HepG2 (cell line): ENCODE data around the gene VAV2. TPM values are rescaled to one million over a fixed set of nuclear protein-coding genes. Genes with fewer than 3 reads are reported as not detected.

Experiments used
- ATAC-seq: fragments of 200-7000 bp; cut with Tn5 transposase; 3 replicates; pipeline ENCODE4 v1.9.1; 2020; ENCODE audit warnings: mild to moderate bottlenecking, moderate library complexity
- BruUV-seq: library from RNA; stranded (reverse); fragments of 400-500 nt; replicated peaks from 2 replicates; lab custom pipeline; 2021; lab: Mats Ljungman, UMichigan
- CTCF ChIA-PET: fragments of 300-600 bp; formaldehyde crosslinking; extraction: SDS; loops from one replicate; lab custom pipeline; 2021; ENCODE audit warnings: low total read pairs, inconsistent platforms, low intra/inter-chr PET ratio; lab: Yijun Ruan, JAX
- POLR2A ChIA-PET: fragments of 350-600 bp; sonication (Branson Sonifier 250); formaldehyde crosslinking; loops from one replicate; lab custom pipeline; 2020; ENCODE audit warnings: antibody characterized with exemption, inconsistent platforms; lab: Yijun Ruan, JAX
- DNase-seq: peaks from one replicate; pipeline ENCODE4 v3.0.0-alpha.2; 2015; ENCODE audit warnings: low spot score
- FAIRE-seq: peaks from 3 replicates; lab custom pipeline; 2011; peaks lifted over from hg19 to GRCh38; lab: Jason Lieb, UNC
- H2AFZ ChIP-seq: one replicate; pipeline ENCODE4 v1.6.1; 2011; ENCODE audit warnings: low read length, inconsistent platforms
- H3K27ac ChIP-seq: fragments of 300-600 bp; 3 replicates; pipeline ENCODE4 v1.8.0; 2011; ENCODE audit warnings: mixed run types, mild to moderate bottlenecking, mixed read lengths, low read length, inconsistent platforms; ENCODE audit not compliant: insufficient read depth; ENCODE audit errors: extremely low read length
- H3K27me3 ChIP-seq, 2 experiments: fragments of 200-600 bp in 1 of 2; 2 replicates in 1 of 2; 3 replicates in 1 of 2; pipeline versions ENCODE4 v1.6.0 to v1.8.0; 2011; ENCODE audit warnings: low read length in 2 of 2, mild to moderate bottlenecking in 2 of 2, moderate library complexity in 2 of 2, inconsistent platforms in 1 of 2; ENCODE audit not compliant: insufficient read depth in 2 of 2, control insufficient read depth in 1 of 2
- H3K36me3 ChIP-seq, 2 experiments: fragments of 200-600 bp in 1 of 2; replicated peaks in 1 of 2; 2 replicates in 1 of 2; 3 replicates in 1 of 2; pipeline versions ENCODE4 v1.5.1 to v1.8.0; 2011; ENCODE audit warnings: low read length in 2 of 2, inconsistent platforms in 1 of 2; ENCODE audit not compliant: insufficient read depth in 2 of 2, control insufficient read depth in 1 of 2
- H3K4me1 ChIP-seq: 2 replicates; pipeline ENCODE4 v1.5.1; 2012; ENCODE audit warnings: low read length, inconsistent platforms; ENCODE audit not compliant: insufficient read depth
- H3K4me2 ChIP-seq: 2 replicates; pipeline ENCODE4 v1.6.0; 2011; ENCODE audit warnings: low read depth, low read length, inconsistent platforms
- H3K4me3 ChIP-seq, 3 experiments: fragments of 200-600 bp in 1 of 3; sonication (generic), shearing (Covaris generic) in 1 of 3; replicated peaks in 1 of 3; 2 replicates each; pipeline ENCODE4 v1.5.1; 2011 to 2016; ENCODE audit warnings: low read length in 3 of 3, inconsistent platforms in 2 of 3, low read depth in 2 of 3, mild to moderate bottlenecking in 2 of 3, control low read depth in 1 of 3, mixed read lengths in 1 of 3; ENCODE audit not compliant: insufficient read depth in 1 of 3
- H3K79me2 ChIP-seq: one replicate; pipeline ENCODE4 v1.6.1; 2011; ENCODE audit warnings: low read length, inconsistent platforms; ENCODE audit not compliant: insufficient read depth
- H3K9ac ChIP-seq: 2 replicates; pipeline ENCODE4 v1.6.0; 2011; ENCODE audit warnings: mild to moderate bottlenecking, low read depth, low read length, inconsistent platforms; ENCODE audit not compliant: insufficient read depth
- H3K9me3 ChIP-seq: 2 replicates; pipeline ENCODE4 v1.5.1; 2012; ENCODE audit warnings: mild to moderate bottlenecking, low read length
- H4K20me1 ChIP-seq: 2 replicates; pipeline ENCODE4 v1.6.0; 2011; ENCODE audit warnings: inconsistent platforms, mild to moderate bottlenecking, low read length, moderate library complexity; ENCODE audit not compliant: insufficient read depth
- DR1 ChIP-seq: sonication (generic); formaldehyde crosslinking; IDR thresholded peaks from 2 replicates; pipeline ENCODE4 v1.8.0; 2021; ENCODE audit warnings: mild to moderate bottlenecking, missing genetic modification reagents, inconsistent platforms
- FOXA3 ChIP-seq: IDR thresholded peaks from 2 replicates; pipeline ENCODE4 v1.6.1; 2016; ENCODE audit warnings: missing genetic modification reagents, missing compliant biosample characterization
- KDM1A ChIP-seq: IDR thresholded peaks from 2 replicates; pipeline ENCODE4 v1.6.1; 2016; ENCODE audit warnings: missing compliant biosample characterization
- NAIF1 ChIP-seq: sonication (generic); formaldehyde crosslinking; IDR thresholded peaks from 2 replicates; pipeline ENCODE4 v1.5.0; 2020; ENCODE audit warnings: mild to moderate bottlenecking, missing genetic modification reagents, borderline replicate concordance
- ZNF468 ChIP-seq: sonication (generic); formaldehyde crosslinking; IDR thresholded peaks from 2 replicates; pipeline ENCODE4 v1.8.0; 2022; ENCODE audit warnings: mild to moderate bottlenecking, moderate library complexity, missing genetic modification reagents
- ZNF616 ChIP-seq: sonication (generic); formaldehyde crosslinking; IDR thresholded peaks from 2 replicates; pipeline ENCODE4 v1.5.0; 2020; ENCODE audit warnings: low read depth, mild to moderate bottlenecking, missing genetic modification reagents
- ZNF619 ChIP-seq: sonication (generic); formaldehyde crosslinking; IDR thresholded peaks from 2 replicates; pipeline ENCODE4 v1.4.0; 2020; ENCODE audit warnings: mild to moderate bottlenecking, missing genetic modification reagents
- ZNF746 ChIP-seq: sonication (generic); formaldehyde crosslinking; IDR thresholded peaks from 2 replicates; pipeline ENCODE4 v1.8.0; 2022; ENCODE audit warnings: mild to moderate bottlenecking, missing genetic modification reagents
- whole genome bisulfite sequencing: methylation state at CpG from one replicate; pipeline ENCODE4 v1.1.6; 2017; ENCODE audit warnings: low lambda C conversion rate; 5-methylcytosine and 5-hydroxymethylcytosine counted together
- in situ Hi-C: cut with HindIII; loops from 2 replicates; pipeline ENCODE4 v1.10.0; 2017; ENCODE audit warnings: low pct_unique_long_range_greater_than_20kb; ENCODE audit not compliant: extremely low pct_ligation_motif_present
- intact Hi-C: fragments of 100-400 bp; cut with micrococcal nuclease; formaldehyde crosslinking; loops from one replicate; pipeline ENCODE4 v1.10.0; 2022; ENCODE audit not compliant: unreplicated experiment
- polyA plus RNA-seq, 8 experiments: library from polyadenylated mRNA; depleted of rRNA in 3 of 8; stranded (reverse) in 7 of 8; unstranded in 1 of 8; fragments of >200 nt; fragmentation: Illumina TruSeq in 4 of 8; extraction: Trizol in 4 of 8; gene quantifications; 2 replicates each; pipeline versions ENCODE4 v1.2.1 to v1.2.3, GENCODE V29; 2011 to 2016; ENCODE audit warnings: low read depth in 4 of 8, missing spikeins in 1 of 8, mixed read lengths in 1 of 8; ENCODE audit not compliant: insufficient read depth in 1 of 8
- total RNA-seq, 5 experiments: library from RNA; depleted of rRNA; stranded (reverse); fragments of >200 nt; fragmentation: Illumina TruSeq; extraction: Trizol; gene quantifications; 2 replicates each; pipeline ENCODE4 v1.2.3, GENCODE V29; 2016; ENCODE audit warnings: low read depth in 1 of 5
- TF ChIP-seq, protein P1 (sequence below): sonication (generic); formaldehyde crosslinking; IDR thresholded peaks from 2 replicates; pipeline ENCODE4 v1.5.0; 2020; ENCODE audit warnings: missing genetic modification reagents, mild to moderate bottlenecking, borderline replicate concordance
- TF ChIP-seq, protein P2 (sequence below): sonication (generic); formaldehyde crosslinking; IDR thresholded peaks from 2 replicates; pipeline ENCODE4 v1.5.0; 2020; ENCODE audit warnings: missing genetic modification reagents
- TF ChIP-seq, protein P3 (sequence below): fragments of 450-650 bp; IDR thresholded peaks from 2 replicates; pipeline ENCODE4 v1.6.1; 2017; ENCODE audit warnings: mild to moderate bottlenecking
- TF ChIP-seq, protein P4 (sequence below): sonication (generic); formaldehyde crosslinking; IDR thresholded peaks from 2 replicates; pipeline ENCODE4 v1.9.0; 2021; ENCODE audit warnings: missing genetic modification reagents, mild to moderate bottlenecking, borderline replicate concordance

The VAV2 gene
- total and polyA plus RNA-seq, 2 of the 13 experiments (the other 11 are each of a cell fraction or from before 2014, with no cell fraction given) = 22.5 to 22.9 TPM

DNA sequence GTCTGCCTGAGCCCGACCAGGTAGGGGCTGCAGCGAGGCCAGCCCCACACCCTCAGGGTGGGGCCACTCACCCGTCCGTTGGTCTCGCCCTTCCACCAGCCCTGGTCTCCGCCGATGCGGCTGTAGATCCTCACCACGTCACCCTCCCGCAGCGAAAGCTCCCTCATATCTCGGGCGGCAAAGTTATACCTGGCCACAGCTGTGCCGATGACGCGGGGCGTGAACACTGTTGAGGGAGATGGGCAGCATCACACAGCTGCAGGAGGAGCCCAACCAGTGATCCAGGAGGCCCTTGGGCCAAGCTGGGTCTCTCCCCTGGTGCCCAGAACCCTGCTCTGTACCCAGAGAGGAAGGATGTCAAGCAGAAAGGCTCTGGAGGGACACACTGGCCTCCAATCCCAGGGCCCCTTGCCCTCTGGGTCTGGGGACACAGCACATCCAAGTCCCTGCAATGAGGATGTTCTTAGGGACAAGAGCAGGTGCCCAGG, 223.7 kb downstream of the VAV2 start:
- Histone ChIP-seq H3K27ac (no peak overlapping the region), H3K36me3 (peaks cover 11 to 58% of the 10 kb centered on the region in 2 experiments), H3K79me2 (no peaks in the 10 kb centered on the region), H3K27me3 (no peaks in the 10 kb centered on the region), H3K9me3 (no peaks in the 10 kb centered on the region), H4K20me1 (no peaks in the 10 kb centered on the region), H3K4me3 (no peak overlapping the region), H3K4me2 (no peak overlapping the region), H3K9ac (no peak overlapping the region), H2AFZ (no peak overlapping the region), H3K4me1 (peaks cover 17% of the 10 kb centered on the region)
- CTCF ChIA-PET = interaction anchor here (1.1 to 2.1 kb wide), 4 partner anchors 25 to 235 kb away, joined by 4 to 16 read pairs (median 8); no protein-coding TSS in a partner anchor
- in situ Hi-C loops (no loop called here), intact Hi-C loops (loop anchor here (2.0 kb wide), 1 partner anchor 30 kb away; the partner anchor contains the start of gene SARDH)
- no TSS peak for BruUV-seq
- DNase-seq = no peak
- no CpG with 5 or more reads among the region's 17 CpGs for WGBS
- no peak for FAIRE-seq
- POLR2A ChIA-PET = interaction anchor here (0.9 to 3.9 kb wide), 11 partner anchors 9 to 227 kb away, joined by 3 to 54 read pairs (median 4); partner anchors contain the start of gene SARDH
- peak; percentile 18; the same call in 2 of the 3 replicates for ATAC-seq
- TF ChIP-seq KDM1A = no peak
- TF ChIP-seq, protein P1, sequence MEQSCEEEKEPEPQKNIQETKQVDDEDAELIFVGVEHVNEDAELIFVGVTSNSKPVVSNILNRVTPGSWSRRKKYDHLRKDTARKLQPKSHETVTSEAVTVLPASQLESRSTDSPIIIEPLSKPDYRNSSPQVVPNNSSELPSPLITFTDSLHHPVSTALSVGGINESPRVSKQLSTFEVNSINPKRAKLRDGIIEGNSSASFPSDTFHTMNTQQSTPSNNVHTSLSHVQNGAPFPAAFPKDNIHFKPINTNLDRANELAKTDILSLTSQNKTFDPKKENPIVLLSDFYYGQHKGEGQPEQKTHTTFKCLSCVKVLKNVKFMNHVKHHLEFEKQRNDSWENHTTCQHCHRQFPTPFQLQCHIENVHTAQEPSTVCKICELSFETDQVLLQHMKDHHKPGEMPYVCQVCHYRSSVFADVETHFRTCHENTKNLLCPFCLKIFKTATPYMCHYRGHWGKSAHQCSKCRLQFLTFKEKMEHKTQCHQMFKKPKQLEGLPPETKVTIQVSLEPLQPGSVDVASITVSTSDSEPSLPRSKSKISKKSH (CRISPR knock-in tag) = 0 out of 2 replicates have a peak, but pooled peaks have one; percentile 11
- no peak for TF ChIP-seq DR1
- no peak for TF ChIP-seq NAIF1 (CRISPR knock-in tag)
- TF ChIP-seq ZNF746 (CRISPR knock-in tag) = no peak
- TF ChIP-seq ZNF616 = no peak
- TF ChIP-seq, protein P2, sequence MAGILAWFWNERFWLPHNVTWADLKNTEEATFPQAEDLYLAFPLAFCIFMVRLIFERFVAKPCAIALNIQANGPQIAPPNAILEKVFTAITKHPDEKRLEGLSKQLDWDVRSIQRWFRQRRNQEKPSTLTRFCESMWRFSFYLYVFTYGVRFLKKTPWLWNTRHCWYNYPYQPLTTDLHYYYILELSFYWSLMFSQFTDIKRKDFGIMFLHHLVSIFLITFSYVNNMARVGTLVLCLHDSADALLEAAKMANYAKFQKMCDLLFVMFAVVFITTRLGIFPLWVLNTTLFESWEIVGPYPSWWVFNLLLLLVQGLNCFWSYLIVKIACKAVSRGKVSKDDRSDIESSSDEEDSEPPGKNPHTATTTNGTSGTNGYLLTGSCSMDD (CRISPR knock-in tag) = no peak
- TF ChIP-seq, protein P3, sequence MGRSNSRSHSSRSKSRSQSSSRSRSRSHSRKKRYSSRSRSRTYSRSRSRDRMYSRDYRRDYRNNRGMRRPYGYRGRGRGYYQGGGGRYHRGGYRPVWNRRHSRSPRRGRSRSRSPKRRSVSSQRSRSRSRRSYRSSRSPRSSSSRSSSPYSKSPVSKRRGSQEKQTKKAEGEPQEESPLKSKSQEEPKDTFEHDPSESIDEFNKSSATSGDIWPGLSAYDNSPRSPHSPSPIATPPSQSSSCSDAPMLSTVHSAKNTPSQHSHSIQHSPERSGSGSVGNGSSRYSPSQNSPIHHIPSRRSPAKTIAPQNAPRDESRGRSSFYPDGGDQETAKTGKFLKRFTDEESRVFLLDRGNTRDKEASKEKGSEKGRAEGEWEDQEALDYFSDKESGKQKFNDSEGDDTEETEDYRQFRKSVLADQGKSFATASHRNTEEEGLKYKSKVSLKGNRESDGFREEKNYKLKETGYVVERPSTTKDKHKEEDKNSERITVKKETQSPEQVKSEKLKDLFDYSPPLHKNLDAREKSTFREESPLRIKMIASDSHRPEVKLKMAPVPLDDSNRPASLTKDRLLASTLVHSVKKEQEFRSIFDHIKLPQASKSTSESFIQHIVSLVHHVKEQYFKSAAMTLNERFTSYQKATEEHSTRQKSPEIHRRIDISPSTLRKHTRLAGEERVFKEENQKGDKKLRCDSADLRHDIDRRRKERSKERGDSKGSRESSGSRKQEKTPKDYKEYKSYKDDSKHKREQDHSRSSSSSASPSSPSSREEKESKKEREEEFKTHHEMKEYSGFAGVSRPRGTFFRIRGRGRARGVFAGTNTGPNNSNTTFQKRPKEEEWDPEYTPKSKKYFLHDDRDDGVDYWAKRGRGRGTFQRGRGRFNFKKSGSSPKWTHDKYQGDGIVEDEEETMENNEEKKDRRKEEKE = no peak
- no peak for TF ChIP-seq FOXA3
- TF ChIP-seq ZNF619 (CRISPR knock-in tag) = no peak
- TF ChIP-seq ZNF468 (CRISPR knock-in tag) = no peak
- TF ChIP-seq, protein P4, sequence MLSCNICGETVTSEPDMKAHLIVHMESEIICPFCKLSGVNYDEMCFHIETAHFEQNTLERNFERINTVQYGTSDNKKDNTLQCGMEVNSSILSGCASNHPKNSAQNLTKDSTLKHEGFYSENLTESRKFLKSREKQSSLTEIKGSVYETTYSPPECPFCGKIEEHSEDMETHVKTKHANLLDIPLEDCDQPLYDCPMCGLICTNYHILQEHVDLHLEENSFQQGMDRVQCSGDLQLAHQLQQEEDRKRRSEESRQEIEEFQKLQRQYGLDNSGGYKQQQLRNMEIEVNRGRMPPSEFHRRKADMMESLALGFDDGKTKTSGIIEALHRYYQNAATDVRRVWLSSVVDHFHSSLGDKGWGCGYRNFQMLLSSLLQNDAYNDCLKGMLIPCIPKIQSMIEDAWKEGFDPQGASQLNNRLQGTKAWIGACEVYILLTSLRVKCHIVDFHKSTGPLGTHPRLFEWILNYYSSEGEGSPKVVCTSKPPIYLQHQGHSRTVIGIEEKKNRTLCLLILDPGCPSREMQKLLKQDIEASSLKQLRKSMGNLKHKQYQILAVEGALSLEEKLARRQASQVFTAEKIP (CRISPR knock-in tag) = no peak
